Neutrophil (primary cell): ENCODE results near the gene MAPK8IP1.

Experiments used
- H3K27ac ChIP-seq: fragments of 200-600 bp; sonication (generic); 2 replicates; pipeline ENCODE4 v1.5.1; 2016; ENCODE audit warnings: mild to moderate bottlenecking, moderate library complexity
- H3K27me3 ChIP-seq: fragments of 200-600 bp; sonication (generic); 2 replicates; pipeline ENCODE4 v1.6.0; 2016; ENCODE audit warnings: mild to moderate bottlenecking
- H3K36me3 ChIP-seq: fragments of 200-600 bp; sonication (generic); 2 replicates; pipeline ENCODE4 v1.5.1; 2017
- H3K4me1 ChIP-seq, 2 experiments: fragments of 200-600 bp in 1 of 2; sonication (generic) in 1 of 2; 1 replicate in 1 of 2; 2 replicates in 1 of 2; pipeline versions ENCODE4 v1.5.1 to v1.6.1; 2013 to 2016; ENCODE audit warnings: low read depth in 1 of 2, low read length in 1 of 2, mild to moderate bottlenecking in 1 of 2, moderate library complexity in 1 of 2; ENCODE audit not compliant: control insufficient read depth in 1 of 2, insufficient read depth in 1 of 2
- H3K4me3 ChIP-seq, 2 experiments: fragments of 200-600 bp in 1 of 2; sonication (generic) in 1 of 2; 1 replicate in 1 of 2; 2 replicates in 1 of 2; pipeline ENCODE4 v1.5.1; 2013 to 2016; ENCODE audit warnings: low read depth in 1 of 2, low read length in 1 of 2, mild to moderate bottlenecking in 1 of 2, moderate library complexity in 1 of 2
- H3K9me3 ChIP-seq: fragments of 200-600 bp; sonication (generic); 2 replicates; pipeline ENCODE4 v1.5.1; 2016
- TF ChIP-seq, protein P1 (sequence below): fragments of 200-600 bp; sonication (generic); IDR thresholded peaks from 2 replicates; pipeline ENCODE4 v1.5.1; 2016; ENCODE audit warnings: antibody characterized with exemption

Gene MAPK8IP1

GRCh38 chr11:45894555-45895247 lies 9.2 kb downstream of the MAPK8IP1 start:
- TF ChIP-seq, protein P1, sequence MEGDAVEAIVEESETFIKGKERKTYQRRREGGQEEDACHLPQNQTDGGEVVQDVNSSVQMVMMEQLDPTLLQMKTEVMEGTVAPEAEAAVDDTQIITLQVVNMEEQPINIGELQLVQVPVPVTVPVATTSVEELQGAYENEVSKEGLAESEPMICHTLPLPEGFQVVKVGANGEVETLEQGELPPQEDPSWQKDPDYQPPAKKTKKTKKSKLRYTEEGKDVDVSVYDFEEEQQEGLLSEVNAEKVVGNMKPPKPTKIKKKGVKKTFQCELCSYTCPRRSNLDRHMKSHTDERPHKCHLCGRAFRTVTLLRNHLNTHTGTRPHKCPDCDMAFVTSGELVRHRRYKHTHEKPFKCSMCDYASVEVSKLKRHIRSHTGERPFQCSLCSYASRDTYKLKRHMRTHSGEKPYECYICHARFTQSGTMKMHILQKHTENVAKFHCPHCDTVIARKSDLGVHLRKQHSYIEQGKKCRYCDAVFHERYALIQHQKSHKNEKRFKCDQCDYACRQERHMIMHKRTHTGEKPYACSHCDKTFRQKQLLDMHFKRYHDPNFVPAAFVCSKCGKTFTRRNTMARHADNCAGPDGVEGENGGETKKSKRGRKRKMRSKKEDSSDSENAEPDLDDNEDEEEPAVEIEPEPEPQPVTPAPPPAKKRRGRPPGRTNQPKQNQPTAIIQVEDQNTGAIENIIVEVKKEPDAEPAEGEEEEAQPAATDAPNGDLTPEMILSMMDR: no peak
- Histone ChIP-seq H3K4me3 (no peak overlapping the region), H3K9me3 (no peaks in the 10 kb centered on the region), H3K36me3 (no peaks in the 10 kb centered on the region), H3K4me1 (peaks cover 0 to 5% of the 10 kb centered on the region in 2 experiments), H3K27ac (no peak overlapping the region), H3K27me3 (peaks cover 91% of the 10 kb centered on the region)

GRCh38 chr11:45895553-45896259 lies 10.3 kb downstream of the MAPK8IP1 start:
- H3K9me3 ChIP-seq: no peaks in the 10 kb centered on the region
- H3K27me3 ChIP-seq: peaks cover 93% of the 10 kb centered on the region
- TF ChIP-seq, protein P1: no peak
- H3K4me1 ChIP-seq: peaks cover 0 to 8% of the 10 kb centered on the region in 2 experiments
- H3K27ac ChIP-seq: no peak overlapping the region
- no peak overlapping the region for H3K4me3 ChIP-seq
- H3K36me3 ChIP-seq: no peaks in the 10 kb centered on the region

GRCh38 chr11:45896422-45896984 lies 11.1 kb downstream of the MAPK8IP1 start:
- Histone ChIP-seq H3K27me3 (peaks cover 93% of the 10 kb centered on the region), H3K27ac (no peak overlapping the region), H3K9me3 (no peaks in the 10 kb centered on the region), H3K36me3 (no peaks in the 10 kb centered on the region), H3K4me3 (no peak overlapping the region), H3K4me1 (peaks cover 0 to 8% of the 10 kb centered on the region in 2 experiments)
- TF ChIP-seq, protein P1: no peak

DNA sequence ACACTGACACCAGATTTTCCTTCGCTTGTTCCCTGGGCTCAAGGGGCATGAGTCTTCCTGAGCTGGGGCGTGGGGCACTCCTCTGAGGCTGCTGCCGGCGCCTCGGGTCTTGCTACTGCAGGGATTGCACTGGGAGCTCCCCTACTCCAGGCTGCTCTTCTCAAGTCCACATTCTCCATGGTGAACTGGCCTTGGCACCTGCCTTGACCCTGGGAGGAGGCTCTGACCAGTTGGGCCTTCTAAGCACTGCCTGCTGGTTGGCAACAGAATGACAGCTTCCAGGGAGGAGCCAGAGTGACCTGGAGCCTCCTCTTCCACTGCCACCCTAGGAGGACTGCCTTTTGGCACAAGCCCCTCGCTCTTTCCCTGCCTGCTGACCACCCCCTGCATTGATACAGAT lies 12.1 kb downstream of the MAPK8IP1 start:
- no peak overlapping the region for H3K4me3 ChIP-seq
- TF ChIP-seq, protein P1: no peak
- no peaks in the 10 kb centered on the region for H3K36me3 ChIP-seq
- H3K9me3 ChIP-seq: no peaks in the 10 kb centered on the region
- H3K4me1 ChIP-seq: peaks cover 0 to 8% of the 10 kb centered on the region in 2 experiments
- no peak overlapping the region for H3K27ac ChIP-seq
- peaks cover 99% of the 10 kb centered on the region for H3K27me3 ChIP-seq

- TF ChIP-seq, protein P1: no peak
- Histone ChIP-seq H3K27me3 (peaks cover 87% of the 10 kb centered on the region), H3K27ac (no peak overlapping the region), H3K9me3 (no peaks in the 10 kb centered on the region), H3K4me3 (no peak overlapping the region), H3K4me1 (peaks cover 0 to 8% of the 10 kb centered on the region in 2 experiments), H3K36me3 (no peaks in the 10 kb centered on the region)
These were observed 13.6 kb downstream of the MAPK8IP1 start for GRCh38 chr11:45899086-45899447.
